Kidney tubule cell (primary cell): ENCODE data around the gene ART1.
"Not testable (repeated sequence)": the region's sequence is repeated elsewhere in the genome, so short reads cannot be mapped to it uniquely, and the experiment has no call there.

Experiments used
- DNase-seq: peaks from one replicate; pipeline ENCODE4 v3.0.0-alpha.2; 2018; ENCODE audit warnings: low spot score

ART1 gene

DNA sequence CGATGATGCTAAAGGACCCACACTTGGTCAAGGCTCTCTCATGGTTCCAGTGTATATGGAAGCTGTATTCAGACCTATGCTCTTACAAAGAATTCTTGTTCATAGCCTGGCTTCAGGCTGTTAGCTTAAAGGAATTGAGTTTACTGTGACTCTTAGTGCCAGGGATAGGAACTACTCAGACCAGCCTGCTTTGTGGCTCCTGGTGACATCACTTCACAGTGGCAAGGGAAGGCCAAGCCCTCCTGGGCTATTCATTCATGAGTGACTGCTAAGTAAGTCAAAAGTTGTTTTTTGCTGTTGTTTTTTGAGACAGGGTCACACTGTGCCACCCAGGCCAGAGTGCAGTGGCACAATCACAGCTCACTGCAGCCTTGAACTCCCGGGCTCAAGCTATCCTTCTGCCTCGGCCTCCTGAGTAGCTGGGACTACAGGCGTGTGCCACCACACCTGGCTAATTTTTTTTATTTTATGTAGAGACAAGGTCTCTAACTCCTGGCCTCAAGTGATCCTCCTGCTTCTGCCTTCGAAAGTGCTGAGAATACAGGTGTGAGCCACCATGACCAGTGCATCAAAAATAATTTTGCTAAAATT is 12.8 kb upstream of the ART1 start:
- peak; percentile 57 for DNase-seq

- DNase-seq = no peak
These were observed 9.1 kb upstream of the ART1 start for GRCh38 chr11:3635641-3636375.

DNA sequence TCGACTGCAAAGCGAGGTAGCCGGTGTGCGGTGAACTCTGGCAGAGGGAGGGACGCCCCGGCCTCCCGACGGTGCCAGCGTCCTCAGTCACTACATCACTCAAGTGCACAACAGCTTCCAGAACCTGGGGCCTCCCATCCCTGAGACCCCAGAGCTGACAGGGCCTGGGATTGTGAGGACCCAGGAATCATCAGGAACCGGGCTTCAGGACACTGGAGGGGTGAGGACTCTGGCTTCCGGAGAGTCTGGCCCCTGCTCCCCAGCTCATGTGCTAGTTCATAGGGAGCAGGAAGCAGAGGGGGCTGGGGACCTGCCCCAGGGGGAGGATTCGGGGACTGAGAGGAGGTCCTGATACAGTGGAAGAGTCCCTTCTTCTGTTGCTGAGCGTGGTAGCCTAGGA is 7.7 kb upstream of the ART1 start:
- no peak for DNase-seq

GRCh38 chr11:3638513-3638912 is 6.4 kb upstream of the ART1 start:
- DNase-seq = no peak

DNA sequence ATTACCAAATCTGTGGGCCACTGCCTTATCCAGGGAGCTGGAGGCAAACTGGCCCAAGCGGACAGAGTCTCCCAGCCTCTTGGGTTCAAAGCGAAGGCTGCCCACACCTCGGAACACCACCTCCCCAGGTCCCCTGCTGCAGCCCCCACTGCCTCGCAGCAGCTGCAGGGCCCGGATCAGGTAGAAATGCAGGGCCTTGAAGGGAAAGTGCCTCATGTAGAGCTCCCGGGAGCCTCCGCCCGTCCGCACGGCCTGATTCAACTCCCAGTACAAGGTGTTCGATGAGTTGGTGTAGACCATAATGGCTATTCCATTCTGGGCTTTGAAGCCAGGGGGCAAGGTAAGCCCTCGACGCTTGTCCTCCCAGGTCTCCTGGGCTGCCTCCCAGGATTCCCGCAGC is 5.1 kb upstream of the ART1 start:
- no peak for DNase-seq

GRCh38 chr11:3641191-3641590 is 3.7 kb upstream of the ART1 start:
- DNase-seq = no peak

GRCh38 chr11:3641701-3642070 is 3.2 kb upstream of the ART1 start, which contains the start of gene ART5:
TSS of gene ART5 (minus strand) at chr11:3641992. CDS start at chr11:3641862, 130 bp downstream.
- DNase-seq = no peak

GRCh38 chr11:3642071-3642951 is 2.6 kb upstream of the ART1 start:
- peak; percentile 75 for DNase-seq

DNA sequence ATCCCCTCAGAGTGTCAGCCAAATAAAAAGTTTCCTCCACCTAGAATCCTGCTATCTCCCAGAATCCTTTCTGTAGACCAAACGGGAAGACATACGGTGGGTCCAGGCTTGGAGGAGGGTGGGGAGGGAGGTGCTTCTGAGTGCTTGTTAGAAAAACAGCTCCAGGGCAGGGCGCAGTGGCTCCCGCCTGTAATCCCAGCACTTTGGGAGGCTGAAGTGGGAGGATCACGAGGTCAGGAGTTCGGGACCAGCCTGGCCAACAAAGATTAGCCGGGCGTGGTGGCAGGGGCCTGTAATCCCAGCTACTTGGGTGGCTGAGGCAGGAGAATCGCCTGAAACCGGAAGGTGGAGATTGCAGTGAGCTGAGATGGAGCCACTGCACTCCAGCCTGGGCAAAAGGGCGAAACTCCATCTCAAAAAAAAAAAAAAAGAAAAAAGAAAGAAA is 1.8 kb upstream of the ART1 start:
- not testable (repeated sequence) for DNase-seq

DNA sequence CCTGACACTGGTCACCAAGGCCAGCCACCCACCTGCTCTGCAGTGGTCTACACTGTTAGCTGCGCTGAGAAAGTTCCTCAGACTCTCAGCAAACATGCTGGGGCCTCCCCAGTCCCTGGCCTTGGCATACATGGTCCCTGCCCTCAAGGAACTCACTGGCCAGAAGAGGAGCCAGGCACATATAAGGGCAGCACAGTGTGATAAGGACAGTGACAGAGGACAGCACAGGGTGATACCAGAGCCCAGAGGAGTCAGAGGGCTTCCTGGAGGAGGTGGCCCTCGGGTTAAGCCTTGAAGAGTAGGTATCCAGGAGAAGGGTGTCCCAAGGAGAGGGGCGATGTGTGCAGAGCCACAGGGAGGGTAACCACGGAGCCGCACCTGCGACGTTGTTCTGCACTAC is 624 bp downstream of the ART1 start:
- no peak for DNase-seq

- not testable (repeated sequence) for DNase-seq
These were observed 3.9 kb downstream of the ART1 start for GRCh38 chr11:3648843-3649242.

DNA sequence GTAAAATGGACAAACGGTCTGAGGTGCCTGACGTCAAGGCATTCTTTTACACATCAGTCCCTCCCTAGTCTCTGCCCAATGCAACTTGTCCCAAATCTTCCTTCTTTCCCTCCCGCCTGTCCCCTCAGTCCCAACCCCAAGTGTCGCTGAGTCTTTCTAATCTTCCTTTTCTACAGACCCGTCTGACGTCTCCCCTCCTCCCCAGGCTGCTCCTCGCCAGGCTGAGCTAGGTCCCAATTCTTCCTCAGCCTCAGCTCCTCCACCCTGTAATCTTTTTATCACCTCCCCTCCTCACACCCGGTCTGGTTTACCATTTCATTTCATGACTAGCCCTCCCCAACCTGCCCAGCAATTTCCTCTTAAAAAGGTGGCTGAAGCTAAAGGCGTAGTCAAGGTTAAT is 4.4 kb downstream of the ART1 start:
- not testable (repeated sequence) for DNase-seq

GRCh38 chr11:3652514-3652913 is 7.6 kb downstream of the ART1 start:
- not testable (repeated sequence) for DNase-seq

DNA sequence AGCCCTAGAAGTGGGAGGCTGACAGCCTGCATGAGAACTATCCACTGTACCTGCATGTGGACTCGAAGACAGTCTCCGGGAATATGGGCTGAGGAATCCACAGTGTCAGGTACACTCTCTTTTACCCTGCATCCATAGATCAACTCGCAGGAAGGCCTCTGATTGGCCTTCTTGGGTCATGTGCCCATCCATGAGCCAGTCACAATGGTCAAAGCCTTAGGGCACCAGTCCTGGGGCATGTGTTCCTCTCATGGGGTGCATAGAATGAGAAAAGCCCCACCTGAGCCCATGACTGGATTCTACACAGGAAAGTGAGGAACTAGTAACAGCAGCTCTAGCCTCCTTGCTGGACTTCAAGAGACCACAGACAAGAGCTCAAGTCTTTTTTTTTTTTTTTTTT is 10.6 kb downstream of the ART1 start:
- no peak for DNase-seq

DNA sequence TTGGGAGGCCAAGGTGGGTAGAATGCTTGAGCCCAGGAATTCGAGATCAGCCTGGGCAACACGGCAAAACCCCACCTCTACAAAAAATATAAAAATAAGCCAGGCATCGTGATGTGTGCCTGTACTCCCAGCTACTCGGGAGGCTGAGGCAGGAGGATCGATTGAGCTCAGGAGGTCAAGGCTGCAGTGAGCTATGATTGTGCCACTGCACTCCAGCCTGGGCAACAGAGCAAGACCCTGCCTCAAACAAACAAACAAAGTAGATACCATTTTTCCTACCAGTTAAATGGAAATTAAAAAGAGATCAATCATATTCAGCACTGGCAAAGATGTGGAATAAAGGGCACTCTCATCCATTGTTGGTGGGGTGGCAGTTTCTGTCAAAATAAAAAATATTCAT is 12.4 kb downstream of the ART1 start:
- DNase-seq = not testable (repeated sequence)

GRCh38 chr11:3658252-3658651 is 13.3 kb downstream of the ART1 start:
- no peak for DNase-seq

GRCh38 chr11:3659595-3660515 is 14.9 kb downstream of the ART1 start:
- DNase-seq = no peak

GRCh38 chr11:3660960-3661359 is 16.0 kb downstream of the ART1 start:
- DNase-seq = no peak

- no peak for DNase-seq
These were observed 17.9 kb downstream of the ART1 start for GRCh38 chr11:3662856-3663255.

DNA sequence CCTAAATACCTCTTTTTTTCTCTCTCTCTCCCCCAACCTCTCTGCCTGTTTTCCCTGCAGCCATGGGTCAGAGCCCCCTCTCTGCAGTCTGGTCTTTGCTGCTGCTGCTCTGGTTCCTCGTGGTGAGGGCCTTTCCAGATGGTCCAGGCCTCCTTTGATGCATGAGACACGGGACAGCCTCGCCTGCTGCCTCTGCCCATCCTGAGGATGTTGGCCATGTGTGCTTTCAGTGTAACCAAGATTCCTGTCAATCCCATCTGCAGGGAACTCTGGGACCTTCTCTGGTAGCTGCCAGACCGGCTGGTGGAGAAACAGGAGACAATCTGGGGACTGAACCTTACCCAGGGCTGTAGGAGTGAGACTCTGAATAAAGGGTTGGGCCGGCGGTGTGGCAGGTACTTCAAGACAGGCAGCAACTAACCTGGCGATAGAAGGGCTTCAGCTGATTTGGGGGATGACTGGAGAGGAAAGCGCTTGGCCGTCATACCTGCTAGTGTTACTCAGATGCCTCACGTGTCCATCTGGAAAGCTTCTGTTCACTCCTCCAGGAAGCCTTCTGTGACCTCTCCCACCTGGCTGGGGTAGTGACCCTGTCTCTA is 19.2 kb downstream of the ART1 start:
- DNase-seq = no peak

DNA sequence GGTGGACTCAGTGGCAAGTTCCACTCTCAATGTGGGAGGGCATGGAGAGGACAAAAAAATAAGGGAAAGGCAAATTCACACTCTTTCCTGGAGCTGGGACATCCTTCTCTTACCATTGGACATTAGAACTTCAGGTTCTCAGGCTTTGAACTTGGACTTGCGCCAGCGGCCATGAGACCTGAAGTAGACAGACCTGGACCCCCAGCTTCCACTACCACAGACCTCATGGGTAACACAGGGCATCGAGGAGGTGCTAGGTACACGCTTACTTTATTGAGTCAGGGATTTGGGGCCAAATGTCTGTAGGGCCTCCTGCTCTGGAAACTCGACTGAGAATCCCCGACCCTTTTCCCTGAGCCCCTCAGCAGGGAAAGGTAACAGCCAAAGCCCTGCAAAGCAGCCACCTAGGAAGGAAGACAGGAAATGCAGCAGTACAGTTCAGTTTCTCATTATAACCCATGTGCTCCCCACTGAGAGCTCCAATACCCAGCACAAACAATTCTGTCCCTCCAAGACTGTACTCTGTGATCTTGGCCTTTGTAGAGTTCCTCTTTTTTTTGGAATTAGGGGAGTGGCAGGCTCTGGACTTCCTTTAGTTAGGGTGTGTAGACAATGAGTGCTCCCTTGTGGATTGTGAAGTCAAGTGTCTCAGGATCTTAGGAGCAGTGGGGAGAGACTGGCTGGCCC is 20.6 kb downstream of the ART1 start:
- DNase-seq = no peak
